Activated T-cell treated with anti-CD3 and anti-CD28 coated beads for 1 hour (primary cell): ENCODE measurements around the gene ZBTB46.

Source experiments
- DNase-seq: peaks from one replicate; pipeline ENCODE4 v3.0.0-alpha.2; 2020; ENCODE audit warnings: low read depth

Gene ZBTB46

DNA sequence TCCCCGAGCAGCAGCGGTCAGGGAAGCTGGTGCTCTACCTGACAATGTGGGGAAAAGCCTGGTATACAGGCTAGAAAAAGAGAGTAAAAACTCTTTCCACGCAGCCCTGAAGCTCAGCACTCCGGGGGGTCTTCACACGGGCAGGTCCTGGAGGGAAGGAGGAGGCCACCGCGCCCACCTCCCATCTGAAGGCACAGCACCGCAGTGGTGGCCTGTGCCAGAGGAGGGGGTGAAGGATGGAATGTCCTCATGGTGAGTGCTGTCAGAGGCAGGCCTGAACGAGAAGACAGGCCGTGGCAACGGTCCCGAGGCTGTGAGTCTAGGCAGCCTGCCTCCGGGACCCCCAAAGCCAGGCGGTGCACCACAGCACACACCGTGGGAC is 85.6 kb downstream of the ZBTB46 start:
- DNase-seq, result no peak

DNA sequence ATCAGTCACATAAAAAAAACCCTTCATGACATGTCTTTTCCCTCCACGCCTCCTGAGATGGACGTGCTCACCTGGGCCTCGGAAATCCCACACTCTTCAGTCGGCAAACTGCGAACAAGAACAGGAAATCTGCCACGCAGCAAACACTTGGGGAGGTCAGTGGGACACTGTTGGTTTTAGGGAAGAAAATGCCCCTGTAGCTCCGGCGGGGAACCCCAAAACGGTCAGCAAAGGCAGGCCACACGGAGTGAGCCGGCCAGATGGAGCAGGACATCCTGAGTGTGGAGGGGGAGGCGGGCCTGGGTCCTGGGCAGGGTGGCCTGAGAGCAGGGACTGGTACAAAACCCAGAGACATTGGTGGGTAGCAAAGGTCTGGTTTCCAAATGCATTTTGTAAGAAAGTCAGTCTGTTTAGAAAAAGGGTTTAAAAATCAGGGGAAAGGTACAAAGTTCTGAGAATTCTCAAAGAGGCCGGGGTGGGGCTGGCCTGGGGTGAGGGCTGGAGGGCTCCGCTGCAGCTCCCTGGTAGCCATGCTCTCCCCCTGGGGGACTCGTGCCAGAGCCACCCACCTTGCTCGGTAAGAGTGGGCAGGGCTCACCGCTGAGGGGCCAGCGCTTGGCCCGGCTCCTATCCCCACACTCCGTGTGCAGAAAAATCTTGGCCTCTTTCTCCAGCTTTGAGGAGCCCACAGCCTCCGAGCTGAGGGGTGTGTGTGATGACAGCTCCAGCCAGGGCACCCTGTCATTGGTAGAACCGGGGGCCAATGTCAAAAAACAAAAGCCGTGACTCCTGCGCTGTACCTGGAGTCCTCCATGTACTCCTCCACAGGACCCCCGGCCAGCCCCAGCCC is 86.3 kb downstream of the ZBTB46 start:
- DNase-seq, result no peak

- no peak for DNase-seq
These were observed 86.9 kb downstream of the ZBTB46 start for GRCh38 chr20:63744158-63744557.

GRCh38 chr20:63743210-63743970 is 87.7 kb downstream of the ZBTB46 start:
- no peak for DNase-seq

DNA sequence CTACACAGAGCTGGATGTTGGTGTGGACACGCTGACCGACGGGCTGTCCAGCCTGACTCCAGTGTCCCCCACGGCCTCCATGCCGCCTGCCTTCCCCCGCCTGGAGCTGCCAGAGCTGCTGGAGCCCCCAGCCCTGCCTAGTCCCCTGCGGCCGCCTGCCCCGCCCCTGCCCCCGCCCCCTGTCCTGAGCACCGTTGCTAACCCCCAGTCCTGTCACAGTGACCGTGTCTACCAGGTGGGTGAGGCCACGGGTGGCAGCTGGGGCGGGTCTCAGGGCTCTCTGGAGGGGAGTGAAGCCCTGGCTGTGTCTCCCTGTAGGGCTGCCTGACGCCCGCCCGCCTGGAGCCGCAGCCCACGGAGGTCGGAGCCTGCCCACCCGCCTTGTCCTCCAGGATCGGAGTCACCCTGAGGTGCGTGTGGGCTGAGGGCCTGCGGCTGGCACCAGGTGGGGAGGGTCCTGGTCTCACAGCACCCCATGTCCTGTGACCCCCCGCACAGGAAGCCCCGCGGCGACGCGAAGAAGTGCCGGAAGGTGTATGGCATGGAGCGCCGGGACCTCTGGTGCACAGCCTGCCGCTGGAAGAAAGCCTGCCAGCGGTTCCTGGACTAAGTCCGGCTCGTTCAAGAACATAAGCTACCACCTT is 88.6 kb downstream of the ZBTB46 start:
- no peak for DNase-seq

DNA sequence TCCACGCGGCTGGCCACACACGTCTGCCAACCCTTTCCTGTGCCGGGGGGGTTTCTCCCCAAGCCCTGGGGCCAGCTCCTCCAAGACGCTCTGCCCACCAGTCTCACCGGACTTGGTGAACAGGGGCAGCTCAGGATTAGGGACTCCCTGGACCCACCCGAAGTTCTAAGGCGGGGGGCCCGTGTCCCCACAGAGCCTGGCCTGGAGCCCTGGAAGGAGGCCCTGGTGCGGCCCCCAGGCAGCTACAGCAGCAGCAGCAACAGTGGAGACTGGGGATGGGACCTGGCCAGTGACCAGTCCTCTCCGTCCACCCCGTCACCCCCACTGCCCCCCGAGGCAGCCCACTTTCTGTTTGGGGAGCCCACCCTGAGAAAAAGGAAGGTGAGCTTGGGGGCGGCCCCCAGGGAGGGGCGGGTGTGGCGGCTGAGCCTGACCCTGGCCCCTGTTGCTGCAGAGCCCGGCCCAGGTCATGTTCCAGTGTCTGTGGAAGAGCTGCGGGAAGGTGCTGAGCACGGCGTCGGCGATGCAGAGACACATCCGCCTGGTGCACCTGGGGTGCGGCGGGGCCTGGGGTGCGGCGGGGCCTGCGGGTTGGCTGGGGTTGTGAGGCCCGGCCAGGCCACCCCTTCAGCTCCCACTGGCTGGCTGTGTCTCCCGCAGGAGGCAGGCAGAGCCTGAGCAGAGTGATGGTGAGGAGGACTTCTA is 89.2 kb downstream of the ZBTB46 start:
- DNase-seq, result no peak

DNA sequence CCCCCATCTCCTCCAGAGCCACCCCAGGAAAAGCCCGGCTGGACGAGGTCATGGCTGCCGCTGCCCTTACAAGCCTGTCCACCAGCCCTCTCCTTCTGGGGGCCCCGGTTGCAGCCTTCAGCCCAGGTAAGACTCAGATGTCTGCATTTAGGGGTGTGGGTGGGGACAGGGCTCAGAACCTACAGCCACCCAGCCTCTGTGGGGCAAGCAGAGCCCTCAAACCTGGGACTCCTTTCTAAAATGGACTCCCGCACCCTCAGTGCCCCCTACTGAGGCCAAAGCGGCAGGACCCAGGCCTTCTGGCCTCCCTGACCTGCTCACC is 89.7 kb downstream of the ZBTB46 start:
- no peak for DNase-seq

DNA sequence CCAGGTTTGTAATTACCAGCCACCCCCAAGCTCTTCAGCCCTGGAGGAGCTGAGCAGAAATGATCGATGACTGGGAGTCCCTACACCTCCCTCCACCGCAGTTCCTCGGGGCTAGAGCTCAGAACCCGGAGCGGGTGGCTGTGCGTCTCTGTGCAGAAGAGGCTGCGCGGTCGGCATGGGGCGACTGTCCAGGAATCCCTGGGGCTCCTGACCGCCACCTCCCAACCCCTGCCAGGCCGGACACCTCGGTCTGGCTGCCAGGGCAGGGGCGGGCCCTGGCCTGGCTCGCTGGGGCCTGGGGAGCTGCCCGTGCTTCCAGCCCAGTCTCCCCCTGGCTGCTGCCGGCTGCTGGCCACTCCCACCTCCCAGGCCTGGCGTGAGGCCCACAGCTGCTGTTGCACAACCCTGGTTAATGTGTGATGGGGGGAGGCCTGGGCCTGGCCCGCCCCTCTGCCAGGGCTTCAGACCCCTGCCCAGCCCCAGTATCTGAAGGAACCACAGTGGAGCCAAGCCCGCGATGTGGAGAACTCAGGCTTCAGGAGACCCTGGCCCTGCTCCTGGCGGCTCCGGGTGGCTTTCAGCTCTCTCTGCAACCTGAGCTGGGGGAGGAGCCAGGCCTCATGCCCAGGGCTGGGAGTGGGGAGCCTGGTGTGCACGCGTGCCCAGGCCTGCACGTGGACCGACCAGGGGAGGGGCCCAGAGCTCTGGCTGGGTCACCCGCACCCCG is 90.3 kb downstream of the ZBTB46 start:
- no peak for DNase-seq

DNA sequence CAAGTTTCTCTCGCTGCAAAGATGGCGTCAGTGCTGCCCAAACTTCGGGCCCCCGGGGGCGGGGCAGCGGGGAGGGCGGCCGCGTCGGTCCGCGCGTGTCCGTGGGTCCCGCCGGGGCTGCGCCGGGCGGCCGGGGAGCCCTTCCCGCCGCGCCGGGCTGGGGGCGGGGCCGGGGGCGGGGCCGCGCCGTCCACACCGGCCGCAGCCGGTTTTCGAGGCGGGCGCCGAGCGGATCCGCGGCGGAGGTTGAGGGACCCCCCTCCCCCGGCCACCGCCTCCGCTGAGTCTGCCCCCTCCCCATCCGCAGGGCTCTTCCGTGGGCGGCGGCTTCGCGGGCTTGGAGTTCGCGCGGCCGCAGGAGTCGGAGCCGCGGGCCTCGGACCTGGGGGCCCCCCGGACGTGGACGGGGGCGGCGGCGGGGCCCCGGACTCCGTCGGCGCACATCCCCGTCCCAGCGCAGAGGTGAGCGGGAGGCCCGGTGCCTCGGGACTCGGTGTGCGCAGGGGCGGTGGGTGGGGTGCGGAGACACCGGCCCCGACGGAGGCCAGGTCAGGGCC is 90.9 kb downstream of the ZBTB46 start:
- no peak for DNase-seq

DNA sequence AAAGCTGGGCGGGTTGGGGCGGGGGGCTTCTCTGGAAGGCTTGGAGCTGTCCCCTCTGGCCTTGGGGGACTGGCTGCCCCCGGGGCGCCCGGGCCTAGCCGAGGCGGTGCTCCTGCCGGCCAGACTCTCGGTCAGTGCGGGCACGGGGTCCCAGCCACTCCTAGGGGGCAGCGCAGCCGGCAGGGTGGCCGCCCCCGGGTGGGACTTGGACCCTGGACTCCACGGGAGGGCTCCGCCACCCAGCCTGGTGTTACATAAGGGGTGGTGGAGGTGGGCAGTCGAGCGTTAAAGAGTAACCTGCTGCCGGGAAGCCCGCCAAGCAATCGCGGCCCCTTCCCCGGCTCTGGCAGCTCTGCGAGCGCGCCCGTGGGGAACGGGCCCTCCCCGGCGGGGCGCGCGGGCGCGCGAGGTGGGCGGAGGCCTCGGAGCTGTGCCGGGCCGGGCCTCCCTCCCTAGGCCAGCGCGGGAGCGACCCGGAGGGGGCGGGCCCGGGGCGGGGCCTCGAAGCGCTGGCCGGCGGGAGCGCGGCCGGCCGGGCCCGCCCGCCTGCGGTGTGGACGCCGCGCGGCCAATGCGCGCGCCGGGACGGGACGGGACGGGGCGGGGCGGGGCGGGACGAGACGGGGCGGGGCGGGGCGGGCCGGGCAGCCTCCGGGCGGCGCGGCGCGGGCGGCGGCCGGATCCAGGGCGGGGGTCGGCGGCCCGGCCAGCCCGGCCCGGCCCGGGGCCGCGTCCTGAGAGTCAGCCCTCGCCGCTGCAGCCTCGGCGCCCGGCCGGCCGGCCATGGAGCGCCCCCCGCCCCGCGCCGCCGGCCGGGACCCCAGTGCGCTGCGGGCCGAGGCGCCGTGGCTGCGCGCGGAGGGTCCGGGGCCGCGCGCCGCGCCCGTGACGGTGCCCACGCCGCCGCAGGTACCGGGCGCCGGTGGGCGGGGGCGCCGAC is 91.7 kb downstream of the ZBTB46 start, which contains the start of gene SLC2A4RG:
Gene SLC2A4RG (plus strand): TSS at position 647 of the 940 bp plus-strand sequence. CDS start 137 bp downstream, at position 784.
- DNase-seq, result peak; percentile 57

DNA sequence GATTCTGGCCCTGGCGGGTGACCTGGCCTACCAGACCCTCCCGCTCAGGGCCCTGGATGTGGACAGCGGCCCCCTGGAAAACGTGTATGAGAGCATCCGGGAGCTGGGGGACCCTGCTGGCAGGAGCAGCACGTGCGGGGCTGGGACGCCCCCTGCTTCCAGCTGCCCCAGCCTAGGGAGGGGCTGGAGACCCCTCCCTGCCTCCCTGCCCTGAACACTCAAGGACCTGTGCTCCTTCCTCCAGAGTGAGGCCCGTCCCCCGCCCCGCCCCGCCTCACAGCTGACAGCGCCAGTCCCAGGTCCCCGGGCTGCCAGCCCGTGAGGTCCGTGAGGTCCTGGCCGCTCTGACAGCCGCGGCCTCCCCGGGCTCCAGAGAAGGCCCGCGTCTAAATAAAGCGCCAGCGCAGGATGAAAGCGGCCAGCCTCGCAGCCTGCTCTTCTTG is 92.4 kb downstream of the ZBTB46 start:
- no peak for DNase-seq

- no peak for DNase-seq
These were observed 92.9 kb downstream of the ZBTB46 start for GRCh38 chr20:63737945-63738686.

- no peak for DNase-seq
These were observed 93.4 kb downstream of the ZBTB46 start for GRCh38 chr20:63737695-63737944.

GRCh38 chr20:63736893-63737694 is 94.0 kb downstream of the ZBTB46 start:
- DNase-seq, result peak; percentile 52

DNA sequence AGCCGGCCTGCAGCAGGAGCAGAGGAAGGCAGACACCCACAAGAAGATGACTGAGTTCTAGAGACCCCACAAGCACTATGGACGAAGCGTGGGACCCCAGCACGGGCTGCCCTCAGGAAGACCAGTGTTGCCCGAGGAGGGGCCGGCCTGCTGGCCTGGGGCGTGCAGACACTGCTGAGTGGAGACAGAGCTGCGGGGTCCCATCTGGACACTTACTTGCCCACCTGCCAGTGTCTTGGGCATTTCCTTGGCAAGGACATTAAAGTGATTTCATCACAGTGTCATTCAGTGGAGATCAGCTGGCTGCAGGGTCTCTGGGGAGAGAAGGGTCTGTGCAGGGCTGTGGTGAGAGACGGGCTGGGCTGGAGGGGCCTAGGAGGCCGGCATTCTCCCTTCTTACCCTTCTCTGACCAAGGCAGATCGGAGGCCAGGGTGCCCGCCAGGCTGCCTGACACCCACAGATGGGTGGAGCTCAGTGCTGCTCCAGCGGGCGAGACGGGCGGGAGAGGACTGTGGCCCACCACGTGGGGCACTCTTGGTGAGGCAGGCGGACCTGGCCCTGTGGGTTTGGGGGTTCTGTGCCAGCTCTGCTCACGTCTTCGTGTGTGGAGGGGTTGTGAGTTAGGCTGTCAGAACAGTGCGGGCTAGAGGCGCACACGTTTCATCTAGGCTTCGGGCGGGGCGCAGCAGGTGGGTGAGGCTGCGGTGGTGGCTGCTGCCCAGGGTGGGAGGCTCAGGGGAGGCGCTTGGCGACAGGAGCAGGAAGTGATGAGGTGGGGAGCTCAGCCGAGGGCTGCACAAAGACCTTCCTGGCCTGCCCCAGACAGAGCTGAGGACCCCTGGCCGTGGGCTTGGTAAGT is 95.0 kb downstream of the ZBTB46 start, which contains the start of gene LIME1:
Gene LIME1 (plus strand): TSS at position 806 of the 860 bp plus-strand sequence. CDS start 886 bp downstream, outside the sequence.
- DNase-seq, result peak; percentile 60

DNA sequence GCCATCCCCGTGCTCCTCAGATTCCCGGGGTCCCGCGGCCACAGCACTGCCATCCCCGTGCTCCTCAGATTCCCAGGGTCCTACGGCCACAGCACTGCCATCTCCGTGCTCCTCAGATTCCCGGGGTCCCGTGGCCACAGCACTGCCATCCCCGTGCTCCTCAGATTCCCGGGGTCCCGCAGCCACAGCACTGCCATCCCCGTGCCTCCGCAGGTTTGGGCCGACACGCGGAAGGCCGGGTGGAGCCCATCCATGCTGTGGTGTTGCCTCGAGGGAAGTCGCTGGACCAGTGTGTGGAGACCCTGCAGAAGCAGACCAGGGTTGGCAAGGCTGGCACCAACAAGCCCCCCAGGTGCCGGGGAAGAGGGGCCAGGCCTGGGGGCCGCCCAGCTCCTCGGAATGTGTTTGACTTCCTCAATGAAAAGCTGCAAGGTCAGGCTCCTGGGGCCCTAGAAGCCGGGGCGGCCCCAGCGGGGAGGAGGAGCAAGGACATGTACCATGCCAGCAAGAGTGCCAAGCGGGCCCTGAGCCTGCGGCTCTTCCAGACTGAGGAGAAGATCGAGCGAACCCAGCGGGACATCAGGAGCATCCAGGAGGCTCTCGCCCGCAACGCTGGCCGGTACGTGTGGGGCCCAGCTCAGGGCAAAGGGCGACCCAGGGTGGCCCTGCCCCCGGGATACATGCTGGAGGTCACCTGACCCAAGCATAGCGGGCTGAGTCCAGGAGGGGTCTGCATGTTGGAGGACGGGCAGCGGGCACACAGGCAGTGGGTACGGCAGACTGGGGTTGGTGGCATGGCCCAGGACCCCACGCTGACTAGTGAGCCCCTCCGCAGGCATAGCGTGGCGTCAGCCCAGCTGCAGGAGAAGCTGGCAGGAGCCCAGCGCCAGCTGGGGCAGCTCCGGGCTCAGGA is 95.9 kb downstream of the ZBTB46 start:
- no peak for DNase-seq
